ENCODE data around the gene GPC2.

GPC2 gene

GRCh38 chr7:100124301-100125230 is 52.6 kb downstream of the GPC2 start:
- Histone ChIP-seq H3K4me1 (ENCODE audit: control insufficient read depth in 5 of 5, insufficient read depth in 5 of 5, low read length in 5 of 5) (peaks cover 5 to 50% (median 38%) of the 10 kb centered on the region in 5 donors), H3K4me3 (ENCODE audit: low read depth in 1 of 5, low read length in 5 of 5) (no peak overlapping the region), H3K27ac (ENCODE audit: low read depth, low read length) (no peak overlapping the region), H3K9me3 (ENCODE audit: control insufficient read depth in 5 of 5, low read length in 5 of 5) (no peaks in the 10 kb centered on the region), H3K36me3 (ENCODE audit: control insufficient read depth in 5 of 5, insufficient read depth in 5 of 5, low read length in 5 of 5) (peaks cover 0 to 5% (median 3%) of the 10 kb centered on the region in 5 donors), H3K27me3 (ENCODE audit: control insufficient read depth in 5 of 5, insufficient read depth in 4 of 5, low read length in 5 of 5) (no peaks in the 10 kb centered on the region), H3K9ac (ENCODE audit: low read length in 5 of 5) (no peak overlapping the region)

GRCh38 chr7:100122568-100122967 is 54.6 kb downstream of the GPC2 start:
- peaks cover 0 to 5% (median 3%) of the 10 kb centered on the region in 5 donors for H3K36me3 ChIP-seq (ENCODE audit: control insufficient read depth in 5 of 5, insufficient read depth in 5 of 5, low read length in 5 of 5)
- no peaks in the 10 kb centered on the region for H3K9me3 ChIP-seq (ENCODE audit: control insufficient read depth in 5 of 5, low read length in 5 of 5)
- no peak overlapping the region for H3K4me3 ChIP-seq (ENCODE audit: low read depth in 1 of 5, low read length in 5 of 5)
- peaks cover 4 to 51% (median 35%) of the 10 kb centered on the region in 5 donors for H3K4me1 ChIP-seq (ENCODE audit: control insufficient read depth in 5 of 5, insufficient read depth in 5 of 5, low read length in 5 of 5)
- no peaks in the 10 kb centered on the region for H3K27me3 ChIP-seq (ENCODE audit: control insufficient read depth in 5 of 5, insufficient read depth in 4 of 5, low read length in 5 of 5)
- H3K9ac ChIP-seq (ENCODE audit: low read length in 5 of 5) = no peak overlapping the region
- H3K27ac ChIP-seq (ENCODE audit: low read depth, low read length) = no peak overlapping the region

- Histone ChIP-seq H3K27me3 (ENCODE audit: control insufficient read depth in 5 of 5, insufficient read depth in 4 of 5, low read length in 5 of 5) (no peaks in the 10 kb centered on the region), H3K4me1 (ENCODE audit: control insufficient read depth in 5 of 5, insufficient read depth in 5 of 5, low read length in 5 of 5) (peaks cover 4 to 46% (median 34%) of the 10 kb centered on the region in 5 donors), H3K36me3 (ENCODE audit: control insufficient read depth in 5 of 5, insufficient read depth in 5 of 5, low read length in 5 of 5) (peaks cover 0 to 5% (median 3%) of the 10 kb centered on the region in 5 donors), H3K4me3 (ENCODE audit: low read depth in 1 of 5, low read length in 5 of 5) (no peak overlapping the region), H3K9me3 (ENCODE audit: control insufficient read depth in 5 of 5, low read length in 5 of 5) (no peaks in the 10 kb centered on the region), H3K27ac (ENCODE audit: low read depth, low read length) (no peak overlapping the region), H3K9ac (ENCODE audit: low read length in 5 of 5) (no peak overlapping the region)
Observed at GRCh38 chr7:100122067-100122466, 55.1 kb downstream of the GPC2 start.

GRCh38 chr7:100120733-100121036 is 56.5 kb downstream of the GPC2 start:
- H3K9me3 ChIP-seq (ENCODE audit: control insufficient read depth in 5 of 5, low read length in 5 of 5) = no peaks in the 10 kb centered on the region
- H3K9ac ChIP-seq (ENCODE audit: low read length in 5 of 5) = peak overlapping the region in 1 of 5 donors; percentile 75
- H3K27me3 ChIP-seq (ENCODE audit: control insufficient read depth in 5 of 5, insufficient read depth in 4 of 5, low read length in 5 of 5) = no peaks in the 10 kb centered on the region
- no peak overlapping the region for H3K27ac ChIP-seq (ENCODE audit: low read depth, low read length)
- H3K36me3 ChIP-seq (ENCODE audit: control insufficient read depth in 5 of 5, insufficient read depth in 5 of 5, low read length in 5 of 5) = peaks cover 0 to 5% (median 3%) of the 10 kb centered on the region in 5 donors
- peak overlapping the region in 2 of 5 donors; percentile 86 to 93 for H3K4me3 ChIP-seq (ENCODE audit: low read depth in 1 of 5, low read length in 5 of 5)
- H3K4me1 ChIP-seq (ENCODE audit: control insufficient read depth in 5 of 5, insufficient read depth in 5 of 5, low read length in 5 of 5) = peaks cover 4 to 39% (median 27%) of the 10 kb centered on the region in 5 donors

- peak overlapping the region; percentile 86 to 98 (median 93) for H3K4me3 ChIP-seq (ENCODE audit: low read depth in 1 of 5, low read length in 5 of 5)
- no peaks in the 10 kb centered on the region for H3K9me3 ChIP-seq (ENCODE audit: control insufficient read depth in 5 of 5, low read length in 5 of 5)
- peak overlapping the region; percentile 56 to 86 (median 84) for H3K9ac ChIP-seq (ENCODE audit: low read length in 5 of 5)
- H3K4me1 ChIP-seq (ENCODE audit: control insufficient read depth in 5 of 5, insufficient read depth in 5 of 5, low read length in 5 of 5) = peaks cover 4 to 34% (median 27%) of the 10 kb centered on the region in 5 donors
- H3K27ac ChIP-seq (ENCODE audit: low read depth, low read length) = peak overlapping the region; percentile 97
- no peaks in the 10 kb centered on the region for H3K27me3 ChIP-seq (ENCODE audit: control insufficient read depth in 5 of 5, insufficient read depth in 4 of 5, low read length in 5 of 5)
- H3K36me3 ChIP-seq (ENCODE audit: control insufficient read depth in 5 of 5, insufficient read depth in 5 of 5, low read length in 5 of 5) = peaks cover 0 to 4% (median 3%) of the 10 kb centered on the region in 5 donors
Observed at GRCh38 chr7:100119970-100120732, 57.0 kb downstream of the GPC2 start.
